Measurements from ENCODE around the gene HCN1. TPM values are rescaled to one million over a fixed set of nuclear protein-coding genes. Genes with fewer than 3 reads are reported as not detected.

HCN1 gene
- total and polyA plus RNA-seq, 2 of the 8 experiments (the other 6 are each of a cell fraction or from before 2014, with no cell fraction given), result 1.1 to 6.7 TPM

DNA sequence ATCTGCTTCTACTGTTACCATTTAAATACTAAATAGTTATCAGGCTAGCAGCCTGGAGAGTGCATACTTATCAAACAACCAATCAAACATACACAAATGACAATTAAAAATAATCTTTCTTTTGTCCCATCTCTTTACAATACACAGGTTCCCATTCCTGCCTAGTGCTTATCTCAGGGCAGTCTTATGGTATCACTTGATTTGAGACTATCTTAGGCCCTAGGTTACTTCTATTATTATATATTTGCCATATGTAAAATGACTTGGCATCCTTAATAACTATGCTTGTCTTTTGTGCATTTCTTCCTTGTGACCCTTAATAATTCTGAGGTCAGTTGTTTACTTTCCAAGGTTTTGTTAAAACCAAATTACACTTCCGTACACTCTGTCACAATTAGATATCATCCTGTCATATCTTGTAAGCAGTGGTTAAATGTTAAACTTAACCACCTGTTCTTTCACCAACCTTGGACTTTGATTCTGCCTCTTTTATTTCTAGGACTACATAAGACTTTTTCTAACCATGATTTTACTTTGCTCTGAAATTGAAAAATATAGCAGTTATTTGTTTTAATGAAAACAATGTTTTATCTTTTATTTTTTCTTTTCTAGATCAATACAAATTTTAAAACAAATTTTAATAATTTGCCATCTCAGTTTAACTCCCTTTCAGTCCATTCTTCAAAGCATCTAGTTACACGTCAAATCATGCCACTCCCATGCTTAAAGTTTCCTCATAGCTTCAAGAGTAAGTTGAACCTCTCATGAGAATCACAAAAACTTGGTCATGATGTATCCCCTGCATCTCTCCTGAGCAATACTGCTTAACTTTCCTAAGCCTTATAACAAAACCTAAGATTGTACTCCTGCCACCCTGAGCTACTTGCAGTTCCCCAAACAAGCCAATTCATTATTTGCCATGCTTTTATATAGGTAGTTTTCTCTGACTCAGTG lies 281.3 kb downstream of the HCN1 start:
- Histone ChIP-seq H3K23me2 (ENCODE audit: low read depth, low read length) (no peaks in the 10 kb centered on the region), H2BK120ac (replicated peaks; ENCODE audit: low read depth, low read length) (no peak overlapping the region), H2BK15ac (ENCODE audit: low read length) (no peak overlapping the region), H3K4ac (replicated peaks; ENCODE audit: insufficient read length, low read depth, low read length) (no peak overlapping the region), H2BK20ac (ENCODE audit: low read length) (no peak overlapping the region), H3K27ac (ENCODE audit: low read depth, low read length) (no peak overlapping the region), H3K4me1 (replicated peaks in 1 of 4; ENCODE audit: control insufficient read depth in 3 of 4, insufficient read depth in 4 of 4, low read length in 3 of 4) (no peaks in the 10 kb centered on the region; a peak in 1 of 7 replicates), H2AFZ (ENCODE audit: low read length) (no peak overlapping the region), H2BK12ac (ENCODE audit: low read depth, low read length) (no peak overlapping the region), H3K4me2 (ENCODE audit: insufficient read depth in 1 of 2, low read depth in 2 of 2, low read length in 2 of 2) (no peak overlapping the region), H4K20me1 (replicated peaks in 1 of 2; ENCODE audit: control insufficient read depth in 1 of 2, insufficient read depth in 2 of 2, low read length in 2 of 2) (no peaks in the 10 kb centered on the region), H3K79me2 (ENCODE audit: control insufficient read depth in 1 of 2, insufficient read depth in 2 of 2, low read length in 2 of 2) (no peaks in the 10 kb centered on the region), H3K79me1 (ENCODE audit: low read depth, low read length) (no peaks in the 10 kb centered on the region), H3K9me3 (ENCODE audit: insufficient read depth in 2 of 2, low read depth in 1 of 2, low read length in 1 of 2) (no peaks in the 10 kb centered on the region), H4K5ac (ENCODE audit: insufficient read length, low read depth, low read length) (no peak overlapping the region), H3K18ac (ENCODE audit: extremely low read depth, low read length) (no peak overlapping the region), H2AK5ac (ENCODE audit: low read depth, low read length) (no peak overlapping the region), H4K8ac (ENCODE audit: extremely low read depth, insufficient read depth, low read length) (no peak overlapping the region), H2BK5ac (ENCODE audit: low read depth, low read length) (no peak overlapping the region), H3K4me3 (ENCODE audit: extremely low read depth in 1 of 4, insufficient read depth in 2 of 4, low read depth in 3 of 4, low read length in 4 of 4) (no peak overlapping the region), H3K14ac (ENCODE audit: insufficient read length) (no peak overlapping the region), H4K91ac (replicated peaks; ENCODE audit: insufficient read length, low read length) (no peak overlapping the region), H3K36me3 (ENCODE audit: control insufficient read depth in 2 of 4, insufficient read depth in 4 of 4, low read length in 3 of 4) (no peaks in the 10 kb centered on the region), H3K23ac (ENCODE audit: insufficient read length) (no peak overlapping the region), H3K9ac (replicated peaks in 1 of 4; ENCODE audit: extremely low read depth in 1 of 4, low read depth in 3 of 4, low read length in 3 of 4) (no peak overlapping the region), H3K27me3 (replicated peaks in 1 of 4; ENCODE audit: control insufficient read depth in 3 of 4, extremely low read depth in 1 of 4, insufficient read depth in 3 of 4, low read length in 3 of 4) (no peaks in the 10 kb centered on the region), H3K56ac (replicated peaks; ENCODE audit: insufficient read length, low read depth, low read length) (no peak overlapping the region)
- TF ChIP-seq POLR2AphosphoS5 (IDR thresholded peaks at IDR 0.05; ENCODE audit: low read depth, low read length) (no peak), BACH1 (IDR thresholded peaks at IDR 0.05; ENCODE audit: low read length) (no peak), ZNF274 (IDR thresholded peaks at IDR 0.05; ENCODE audit: borderline replicate concordance, extremely low read depth, low read length) (no peak), SAP30 (IDR thresholded peaks at IDR 0.05; ENCODE audit: insufficient read depth, insufficient replicate concordance, low read length) (no peak), TEAD4 (IDR thresholded peaks at IDR 0.05; ENCODE audit: low read depth, low read length) (no peak), BRCA1 (IDR thresholded peaks at IDR 0.05; ENCODE audit: low read depth, low read length) (no peak), TCF12 (IDR thresholded peaks at IDR 0.05; ENCODE audit: low read depth, low read length) (no peak)
- TF ChIP-seq, protein P1, sequence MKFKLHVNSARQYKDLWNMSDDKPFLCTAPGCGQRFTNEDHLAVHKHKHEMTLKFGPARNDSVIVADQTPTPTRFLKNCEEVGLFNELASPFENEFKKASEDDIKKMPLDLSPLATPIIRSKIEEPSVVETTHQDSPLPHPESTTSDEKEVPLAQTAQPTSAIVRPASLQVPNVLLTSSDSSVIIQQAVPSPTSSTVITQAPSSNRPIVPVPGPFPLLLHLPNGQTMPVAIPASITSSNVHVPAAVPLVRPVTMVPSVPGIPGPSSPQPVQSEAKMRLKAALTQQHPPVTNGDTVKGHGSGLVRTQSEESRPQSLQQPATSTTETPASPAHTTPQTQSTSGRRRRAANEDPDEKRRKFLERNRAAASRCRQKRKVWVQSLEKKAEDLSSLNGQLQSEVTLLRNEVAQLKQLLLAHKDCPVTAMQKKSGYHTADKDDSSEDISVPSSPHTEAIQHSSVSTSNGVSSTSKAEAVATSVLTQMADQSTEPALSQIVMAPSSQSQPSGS (IDR thresholded peaks at IDR 0.05; ENCODE audit: low read length), result no peak
- ChIA-PET CTCF (ENCODE audit: partially characterized antibody) (interaction anchor here (0.7 to 1.5 kb wide), 2 partner anchors 11 to 27 kb away, joined by 3 to 4 read pairs; no protein-coding TSS in a partner anchor), POLR2A (ENCODE audit: partially characterized antibody) (no interaction called here)
- 93% methylated on average over 2 of the region's 2 CpGs; no CpG with 5 or more reads in 1 of the 2 experiments for WGBS, 2 experiments (ENCODE audit: extremely low coverage in 1 of 2, insufficient coverage in 1 of 2, insufficient read length in 1 of 2, insufficient replicate concordance in 2 of 2, low coverage in 1 of 2, low lambda C conversion rate in 2 of 2, missing lambda C conversion rate in 1 of 2)
- DNase-seq (ENCODE audit: low read depth in 1 of 2, low spot score in 2 of 2), result no peak
- no peak for FAIRE-seq

Measured in H1 (cell line).